Measurements from ENCODE around the gene GAN.

GAN gene

GRCh38 chr16:81369888-81370504 lies 55.2 kb downstream of the GAN start:
- TF ChIP-seq, protein P1, sequence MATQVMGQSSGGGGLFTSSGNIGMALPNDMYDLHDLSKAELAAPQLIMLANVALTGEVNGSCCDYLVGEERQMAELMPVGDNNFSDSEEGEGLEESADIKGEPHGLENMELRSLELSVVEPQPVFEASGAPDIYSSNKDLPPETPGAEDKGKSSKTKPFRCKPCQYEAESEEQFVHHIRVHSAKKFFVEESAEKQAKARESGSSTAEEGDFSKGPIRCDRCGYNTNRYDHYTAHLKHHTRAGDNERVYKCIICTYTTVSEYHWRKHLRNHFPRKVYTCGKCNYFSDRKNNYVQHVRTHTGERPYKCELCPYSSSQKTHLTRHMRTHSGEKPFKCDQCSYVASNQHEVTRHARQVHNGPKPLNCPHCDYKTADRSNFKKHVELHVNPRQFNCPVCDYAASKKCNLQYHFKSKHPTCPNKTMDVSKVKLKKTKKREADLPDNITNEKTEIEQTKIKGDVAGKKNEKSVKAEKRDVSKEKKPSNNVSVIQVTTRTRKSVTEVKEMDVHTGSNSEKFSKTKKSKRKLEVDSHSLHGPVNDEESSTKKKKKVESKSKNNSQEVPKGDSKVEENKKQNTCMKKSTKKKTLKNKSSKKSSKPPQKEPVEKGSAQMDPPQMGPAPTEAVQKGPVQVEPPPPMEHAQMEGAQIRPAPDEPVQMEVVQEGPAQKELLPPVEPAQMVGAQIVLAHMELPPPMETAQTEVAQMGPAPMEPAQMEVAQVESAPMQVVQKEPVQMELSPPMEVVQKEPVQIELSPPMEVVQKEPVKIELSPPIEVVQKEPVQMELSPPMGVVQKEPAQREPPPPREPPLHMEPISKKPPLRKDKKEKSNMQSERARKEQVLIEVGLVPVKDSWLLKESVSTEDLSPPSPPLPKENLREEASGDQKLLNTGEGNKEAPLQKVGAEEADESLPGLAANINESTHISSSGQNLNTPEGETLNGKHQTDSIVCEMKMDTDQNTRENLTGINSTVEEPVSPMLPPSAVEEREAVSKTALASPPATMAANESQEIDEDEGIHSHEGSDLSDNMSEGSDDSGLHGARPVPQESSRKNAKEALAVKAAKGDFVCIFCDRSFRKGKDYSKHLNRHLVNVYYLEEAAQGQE (IDR thresholded peaks at IDR 0.05; ENCODE audit: insufficient read depth in 1 of 2, low read depth in 2 of 2, low read length in 2 of 2), result no peak
- no peak for TF ChIP-seq TAF1 (IDR thresholded peaks at IDR 0.05; ENCODE audit: borderline replicate concordance, insufficient read depth, low read length)
- TF ChIP-seq POLR2AphosphoS5 (IDR thresholded peaks at IDR 0.05; ENCODE audit: low read depth, low read length), result no peak
- TF ChIP-seq FOXP2 (optimal IDR thresholded peaks at IDR 0.05; ENCODE audit: borderline replicate concordance, extremely low read depth, extremely low read length, insufficient read depth), result no peak
- no peak for TF ChIP-seq SIN3A (IDR thresholded peaks at IDR 0.05; ENCODE audit: borderline replicate concordance, insufficient read depth, low read length)

DNA sequence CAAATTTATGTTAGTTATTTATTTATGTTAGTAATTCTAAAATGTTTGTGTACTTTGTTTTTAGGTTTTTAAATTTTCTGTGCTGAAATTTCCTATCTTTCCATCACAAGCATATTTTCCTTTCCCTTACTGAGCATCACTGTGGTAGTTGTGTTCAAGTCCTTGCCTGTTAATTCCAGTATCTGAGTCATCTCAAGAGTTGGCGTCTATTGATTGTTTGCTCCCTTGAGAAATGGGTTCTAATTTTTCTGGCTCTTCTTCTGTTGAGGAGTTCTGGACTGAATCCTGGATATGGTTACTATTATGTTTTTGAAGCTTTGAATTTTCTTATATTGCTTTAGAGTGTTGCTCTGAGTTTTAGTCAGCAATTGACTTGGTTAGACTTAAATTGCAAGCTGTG lies 56.3 kb downstream of the GAN start:
- TF ChIP-seq SIN3A (IDR thresholded peaks at IDR 0.05; ENCODE audit: borderline replicate concordance, insufficient read depth, low read length) (no peak), FOXP2 (optimal IDR thresholded peaks at IDR 0.05; ENCODE audit: borderline replicate concordance, extremely low read depth, extremely low read length, insufficient read depth) (no peak), TAF1 (IDR thresholded peaks at IDR 0.05; ENCODE audit: borderline replicate concordance, insufficient read depth, low read length) (no peak), POLR2AphosphoS5 (IDR thresholded peaks at IDR 0.05; ENCODE audit: low read depth, low read length) (no peak)
- TF ChIP-seq, protein P1 (IDR thresholded peaks at IDR 0.05; ENCODE audit: insufficient read depth in 1 of 2, low read depth in 2 of 2, low read length in 2 of 2), result no peak

DNA sequence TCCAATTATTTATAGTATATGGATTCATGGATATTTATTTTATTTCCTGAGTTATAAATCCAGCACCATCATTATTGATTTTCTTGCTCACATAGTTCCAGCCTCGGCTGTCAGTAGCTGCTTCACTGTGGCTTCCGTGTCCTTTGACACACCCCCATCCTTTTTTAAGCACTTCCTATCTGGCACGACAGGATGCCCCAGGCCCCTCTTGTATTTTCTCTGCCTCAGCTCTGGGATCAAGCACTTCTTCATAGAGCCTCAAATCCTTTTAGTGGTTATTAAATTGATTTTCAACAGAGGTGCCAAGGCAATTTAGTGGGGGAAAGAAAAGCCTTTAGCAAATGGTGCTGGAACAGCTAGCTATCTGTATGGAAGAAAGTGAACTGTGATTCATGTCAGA lies 59.8 kb downstream of the GAN start:
- TF ChIP-seq SIN3A (IDR thresholded peaks at IDR 0.05; ENCODE audit: borderline replicate concordance, insufficient read depth, low read length) (no peak), FOXP2 (optimal IDR thresholded peaks at IDR 0.05; ENCODE audit: borderline replicate concordance, extremely low read depth, extremely low read length, insufficient read depth) (no peak), TAF1 (IDR thresholded peaks at IDR 0.05; ENCODE audit: borderline replicate concordance, insufficient read depth, low read length) (no peak), POLR2AphosphoS5 (IDR thresholded peaks at IDR 0.05; ENCODE audit: low read depth, low read length) (no peak)
- TF ChIP-seq, protein P1 (IDR thresholded peaks at IDR 0.05; ENCODE audit: insufficient read depth in 1 of 2, low read depth in 2 of 2, low read length in 2 of 2), result no peak

- TF ChIP-seq POLR2AphosphoS5 (IDR thresholded peaks at IDR 0.05; ENCODE audit: low read depth, low read length) (no peak), SIN3A (IDR thresholded peaks at IDR 0.05; ENCODE audit: borderline replicate concordance, insufficient read depth, low read length) (no peak), FOXP2 (optimal IDR thresholded peaks at IDR 0.05; ENCODE audit: borderline replicate concordance, extremely low read depth, extremely low read length, insufficient read depth) (no peak), TAF1 (IDR thresholded peaks at IDR 0.05; ENCODE audit: borderline replicate concordance, insufficient read depth, low read length) (no peak)
- TF ChIP-seq, protein P1 (IDR thresholded peaks at IDR 0.05; ENCODE audit: insufficient read depth in 1 of 2, low read depth in 2 of 2, low read length in 2 of 2), result no peak
Measured at GRCh38 chr16:81376880-81377279, 62.1 kb downstream of the GAN start.
